GM18508 (cell line): ENCODE measurements around the gene RTN1.

Source experiments
- ATAC-seq: cut with Tn5 transposase; IDR thresholded peaks from one replicate; pipeline ENCODE4 v1.9.1; 2021; ENCODE audit warnings: moderate number of reproducible peaks; ENCODE audit not compliant: insufficient read depth, unreplicated experiment

RTN1 gene

DNA sequence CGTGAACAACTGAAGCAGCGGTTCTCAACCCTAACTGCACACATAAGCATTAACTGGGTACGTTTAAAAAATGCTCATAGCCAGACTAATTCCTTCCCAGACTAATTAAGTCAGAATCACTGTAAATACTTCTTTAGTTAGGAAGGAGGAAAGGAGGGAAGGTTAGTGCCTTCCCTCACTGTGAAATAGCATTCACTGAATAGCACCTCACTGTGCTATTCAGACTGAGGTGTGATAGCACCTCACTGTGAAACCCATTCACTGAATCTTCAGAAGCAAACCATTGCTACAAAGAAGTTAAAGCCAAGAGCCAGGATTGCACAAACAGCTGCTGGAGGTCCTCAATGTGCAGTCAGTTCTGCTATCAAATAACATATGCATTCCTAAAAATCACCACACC, 58.8 kb downstream of the RTN1 start:
- ATAC-seq: no peak

DNA sequence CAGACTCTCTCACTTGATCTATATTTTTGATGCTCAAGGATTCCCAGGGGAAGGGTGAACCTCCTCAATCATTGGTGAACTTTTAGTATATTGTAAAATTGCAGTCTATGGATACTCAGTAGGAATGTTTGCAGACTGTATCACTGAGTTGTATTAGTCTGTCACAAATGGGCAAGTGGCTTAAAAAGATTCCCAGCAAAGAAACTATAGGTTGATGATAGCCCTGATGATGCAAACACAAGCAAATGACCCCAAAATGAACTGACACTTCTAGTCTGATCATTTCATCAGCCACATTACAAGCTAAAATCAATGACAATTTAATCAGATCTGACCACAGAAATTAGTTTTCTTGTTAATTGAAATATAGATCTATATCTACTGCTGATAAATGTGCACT, 59.5 kb downstream of the RTN1 start:
- ATAC-seq: no peak

DNA sequence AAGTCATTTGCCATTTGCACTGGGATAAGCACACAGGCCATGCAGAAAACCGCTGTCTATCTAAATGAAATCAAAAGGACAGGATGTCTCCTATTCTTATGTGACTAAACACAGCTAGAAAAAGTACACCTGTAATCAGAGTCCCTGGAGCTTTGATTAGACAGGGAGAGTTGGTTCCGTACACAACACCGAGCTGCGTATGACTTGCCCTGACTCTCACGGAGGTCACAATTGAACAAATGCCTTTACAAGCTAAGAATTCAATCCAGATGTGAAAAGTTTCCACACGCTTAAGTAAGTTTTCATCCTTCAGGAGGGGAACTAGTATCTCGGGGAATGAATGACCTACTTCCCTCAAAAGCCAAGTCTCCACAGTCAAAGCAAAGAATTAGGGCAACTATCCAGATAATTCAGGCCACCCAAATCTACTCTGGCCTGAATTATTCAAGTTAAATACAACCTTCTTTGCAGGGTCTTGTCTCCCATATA, 67.5 kb downstream of the RTN1 start:
- ATAC-seq: no peak

DNA sequence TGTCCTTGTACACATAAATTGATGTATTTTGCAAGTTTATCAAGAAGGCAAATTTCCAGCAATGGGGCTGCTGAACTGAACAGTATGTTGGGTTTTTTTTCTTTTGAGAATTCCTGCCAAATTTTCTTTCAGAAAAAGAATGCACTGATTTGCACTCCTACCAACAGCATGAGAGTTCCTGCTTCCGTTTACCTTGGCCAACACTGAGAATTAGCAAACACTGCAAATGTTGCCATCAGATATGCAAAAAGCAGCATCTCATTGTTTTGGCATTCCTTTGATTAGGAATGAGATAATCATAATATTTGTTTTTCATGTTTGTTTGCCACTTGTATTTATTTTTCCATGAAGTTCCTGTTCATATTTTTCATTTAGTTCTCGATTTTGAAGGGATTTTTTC, 82.4 kb downstream of the RTN1 start:
- no peak for ATAC-seq

DNA sequence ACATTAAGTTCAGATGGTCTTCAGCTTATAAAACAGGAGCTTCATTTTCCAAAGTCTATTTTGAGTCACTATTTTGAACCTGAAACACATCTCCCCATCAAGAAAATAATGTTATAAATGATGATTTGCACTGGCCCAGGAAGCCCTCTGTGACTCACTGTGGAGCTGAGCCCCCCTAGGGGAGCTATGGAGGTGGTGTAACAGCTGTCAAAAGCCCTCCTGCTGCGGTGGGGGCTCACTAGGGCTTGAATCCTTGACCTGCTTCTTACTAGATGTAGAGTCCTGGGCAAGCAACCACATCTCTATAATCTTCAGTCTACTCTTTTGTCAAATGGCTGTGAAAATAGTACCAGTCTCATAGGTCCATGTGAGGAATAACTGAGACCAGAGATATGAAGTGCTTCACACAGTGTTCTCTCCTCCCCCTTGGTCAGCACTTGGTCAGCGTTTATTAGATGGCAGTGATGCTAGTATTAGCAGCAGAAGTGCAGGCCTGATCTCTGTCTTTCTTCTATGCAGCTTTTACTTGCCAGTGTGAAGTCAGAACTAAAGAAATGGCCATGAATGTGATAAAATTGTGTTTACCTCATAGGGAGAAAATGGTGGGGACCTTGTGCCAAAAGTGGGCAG, 83.4 kb downstream of the RTN1 start:
- ATAC-seq: no peak

DNA sequence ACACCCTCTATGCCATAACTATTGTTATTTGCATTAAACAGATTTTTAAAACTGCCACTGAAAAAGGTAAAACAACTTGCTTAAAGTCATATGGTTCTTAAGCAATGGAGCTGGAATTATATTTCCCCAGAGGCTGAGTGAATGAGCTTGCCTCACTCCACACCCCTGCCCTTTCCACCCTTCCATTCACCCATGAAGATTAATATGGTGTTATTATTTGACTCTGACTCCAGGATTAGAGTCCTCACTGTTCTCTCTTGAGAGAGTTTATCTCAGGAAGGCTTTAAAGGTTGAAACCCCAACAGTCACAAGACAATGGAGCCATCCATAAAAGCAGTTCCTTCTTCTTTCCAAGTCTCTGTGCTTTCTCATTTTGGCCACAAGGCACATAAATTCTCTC, 84.9 kb downstream of the RTN1 start:
- no peak for ATAC-seq

DNA sequence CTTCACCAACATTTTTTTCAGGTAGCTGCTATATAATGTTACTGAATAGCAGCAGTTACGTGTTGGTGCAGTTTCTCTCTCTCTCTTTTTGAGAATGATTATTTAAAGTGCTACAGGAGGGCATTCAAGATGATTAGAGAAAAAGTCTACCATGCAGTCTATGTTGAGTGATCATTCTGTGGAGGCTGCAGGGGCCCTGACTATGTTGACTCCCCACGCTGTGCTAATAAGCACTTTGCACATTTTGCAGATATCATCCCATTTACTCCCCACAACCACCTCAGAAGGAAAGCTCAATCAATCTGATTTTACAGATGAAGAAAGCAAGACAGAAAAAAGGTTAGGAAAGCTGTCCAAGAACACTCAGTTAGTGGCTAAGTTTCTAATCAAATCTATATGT, 87.8 kb downstream of the RTN1 start:
- no peak for ATAC-seq

DNA sequence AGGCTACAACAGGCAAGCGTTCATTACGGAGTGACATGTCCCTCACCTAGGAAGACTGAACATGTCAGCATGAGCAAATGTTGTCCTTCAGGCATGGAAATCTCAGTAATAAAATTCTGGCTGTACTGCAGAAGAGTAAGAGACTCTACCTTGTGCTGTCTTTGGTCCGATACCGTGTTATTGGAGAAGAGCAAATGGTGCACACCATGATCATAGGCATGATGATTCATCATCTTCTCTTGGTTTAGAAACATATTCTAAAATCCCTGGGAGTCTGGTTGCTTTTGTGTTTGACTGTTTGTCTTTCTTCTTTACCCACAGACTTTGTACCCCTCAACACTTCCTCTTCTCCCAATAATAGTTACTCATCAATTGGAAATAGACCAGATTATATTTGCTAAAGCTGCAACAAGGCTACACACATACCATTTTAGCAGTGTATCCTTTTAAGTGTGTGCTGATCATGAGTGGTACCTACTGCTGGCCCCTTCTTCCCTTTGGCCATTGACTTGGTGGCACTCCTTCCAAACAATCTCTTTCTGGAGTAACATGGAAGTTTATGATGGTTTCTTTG, 93.5 kb downstream of the RTN1 start:
- ATAC-seq: no peak

DNA sequence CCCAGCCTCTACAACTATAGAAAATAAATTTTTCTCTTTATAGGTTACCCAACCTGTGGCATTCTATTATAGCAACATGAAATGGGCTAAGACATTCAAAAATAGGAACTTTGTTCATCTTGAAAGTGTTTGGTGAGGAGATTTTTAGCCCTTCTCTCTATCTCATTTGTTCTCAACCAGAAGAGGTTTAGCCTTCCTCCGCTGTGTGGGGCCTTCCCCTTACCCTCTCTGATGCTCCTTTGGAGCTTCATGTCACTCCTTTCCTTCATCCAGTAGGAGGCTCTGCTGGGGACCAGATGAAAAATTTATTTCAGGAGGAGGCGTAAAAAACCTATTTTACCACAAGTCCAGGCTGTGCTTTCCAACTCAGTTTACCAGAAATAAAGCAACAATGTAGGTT, 94.1 kb downstream of the RTN1 start:
- no peak for ATAC-seq

DNA sequence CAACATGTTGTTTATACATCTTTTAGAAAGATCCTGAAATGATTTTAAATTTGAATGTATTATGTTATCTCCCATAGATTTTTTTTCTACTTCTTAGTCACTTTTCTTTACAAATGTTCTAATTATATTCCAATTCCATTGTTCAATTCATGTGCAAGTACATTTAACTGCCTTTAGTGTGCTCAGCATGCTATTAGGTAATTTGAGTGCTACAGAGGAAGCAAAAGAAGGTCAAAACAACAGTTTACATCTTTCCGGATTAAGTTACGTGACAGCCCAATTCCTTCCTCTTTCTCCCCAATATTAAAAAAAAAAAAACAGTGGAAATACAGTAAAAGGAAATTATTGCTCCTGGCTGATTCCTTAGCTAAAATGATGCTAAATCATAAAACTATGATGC, 98.3 kb downstream of the RTN1 start:
- ATAC-seq: no peak

DNA sequence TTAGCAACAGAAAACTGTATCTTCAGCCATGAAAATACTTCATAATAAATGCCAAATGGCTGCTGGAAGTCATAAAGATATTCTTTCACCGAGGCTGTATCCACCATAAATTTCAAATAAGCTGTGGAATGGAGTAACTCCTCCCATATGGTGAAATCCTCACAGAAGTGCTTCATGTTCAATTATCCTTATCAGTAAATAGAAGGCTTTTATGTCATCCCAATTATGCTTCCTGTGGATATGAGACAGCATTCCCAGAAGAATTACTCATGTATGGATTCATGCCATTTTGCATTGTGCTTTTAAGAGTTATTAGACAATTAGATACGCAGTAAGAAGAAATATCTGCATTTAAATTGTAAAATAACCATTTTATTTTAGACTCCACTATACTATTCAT, 99.0 kb downstream of the RTN1 start:
- ATAC-seq: no peak

DNA sequence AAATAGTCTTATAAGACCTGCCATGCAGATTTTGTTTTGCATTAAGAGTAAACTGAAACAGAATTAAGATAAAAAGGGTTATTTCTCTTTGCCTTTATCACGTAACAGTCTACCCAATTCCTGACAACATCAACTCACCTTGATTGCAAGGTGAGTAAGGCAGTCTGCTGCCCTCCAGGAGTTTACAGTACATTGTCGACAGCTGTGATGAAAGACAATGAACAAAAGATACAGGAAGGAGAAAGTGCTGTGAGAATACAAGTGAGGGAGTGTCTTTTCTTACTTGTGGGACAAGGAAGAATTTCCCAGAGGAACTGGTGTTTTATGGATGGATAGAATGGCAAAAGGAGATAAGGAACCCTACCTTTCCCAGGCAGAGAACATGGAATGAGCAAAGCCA, 101.0 kb downstream of the RTN1 start:
- ATAC-seq: no peak

DNA sequence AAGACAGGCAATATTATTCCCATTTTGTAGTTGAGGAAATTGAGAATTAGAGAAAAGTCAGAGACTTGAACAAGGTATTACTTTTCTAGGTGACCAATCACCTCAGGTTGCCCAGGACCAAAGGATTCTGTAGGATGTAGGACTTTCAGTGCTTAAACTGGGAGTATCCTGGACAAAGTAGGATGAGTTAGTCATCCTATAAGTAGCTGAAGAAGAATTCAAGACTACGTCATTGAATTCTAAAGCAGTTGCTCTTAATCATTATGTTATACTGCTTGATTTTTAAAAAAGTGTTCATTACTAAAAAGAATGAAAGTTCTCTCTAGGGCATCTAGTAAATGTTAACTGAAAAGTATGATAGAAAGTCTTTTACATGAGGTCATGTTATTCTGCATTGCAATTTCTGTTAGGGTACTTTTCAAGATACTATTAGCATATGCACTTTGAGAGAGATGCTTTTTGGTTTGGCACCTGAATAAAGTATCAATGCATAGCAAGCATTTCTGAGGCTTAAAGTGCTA, 101.7 kb downstream of the RTN1 start:
- no peak for ATAC-seq

DNA sequence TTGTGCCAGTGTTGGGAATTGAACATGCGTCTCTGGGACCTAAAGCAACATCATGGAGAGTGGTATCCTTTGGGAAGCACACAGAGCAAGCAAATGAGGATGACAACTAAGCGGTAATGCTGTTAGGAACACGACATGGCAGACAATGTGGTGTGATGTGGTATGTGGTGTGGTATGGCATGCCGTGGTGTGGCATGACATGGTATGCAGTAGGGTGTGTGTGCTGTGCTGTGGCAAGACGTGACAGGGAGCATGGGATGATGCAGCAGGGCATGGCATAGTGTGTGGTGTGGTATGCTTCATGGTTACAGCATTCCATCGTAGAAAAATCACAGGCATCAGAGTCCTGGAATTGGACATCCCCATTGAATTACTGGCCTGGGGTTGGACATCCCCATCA, 108.7 kb downstream of the RTN1 start:
- no peak for ATAC-seq

DNA sequence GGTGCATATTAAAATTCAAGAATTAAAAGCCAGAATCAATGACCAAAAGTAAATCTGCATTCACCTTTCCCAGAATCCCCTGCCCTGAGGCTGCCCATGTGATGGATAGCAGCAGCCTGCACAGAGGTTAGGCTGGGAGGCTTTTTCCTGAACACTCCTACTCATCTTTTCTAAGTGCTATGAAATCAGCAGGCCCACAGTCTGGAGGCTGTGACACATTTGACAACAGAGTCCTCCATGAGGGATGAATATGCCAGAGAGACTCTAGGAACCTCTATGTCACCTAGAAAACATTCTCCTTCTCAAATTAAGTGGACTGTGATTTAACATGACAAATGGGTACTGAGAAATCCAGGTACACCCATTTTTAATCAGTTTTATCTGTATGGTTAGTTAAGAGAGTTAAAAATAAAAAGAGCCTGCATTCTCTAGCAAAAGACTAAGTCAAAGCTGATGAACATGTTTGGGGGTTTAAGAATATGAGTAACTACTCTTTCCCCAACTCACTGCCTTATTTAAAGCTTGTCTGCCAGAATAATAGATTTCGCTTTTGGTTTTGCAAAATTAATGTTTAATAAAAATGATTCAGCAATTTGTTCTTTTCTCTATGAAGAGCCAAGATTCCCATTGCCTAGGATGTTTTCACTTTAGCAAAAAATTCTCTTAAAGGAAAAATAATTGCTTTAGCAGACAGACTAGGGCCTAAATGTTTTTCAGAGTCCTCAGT, 115.0 kb downstream of the RTN1 start:
- no peak for ATAC-seq

DNA sequence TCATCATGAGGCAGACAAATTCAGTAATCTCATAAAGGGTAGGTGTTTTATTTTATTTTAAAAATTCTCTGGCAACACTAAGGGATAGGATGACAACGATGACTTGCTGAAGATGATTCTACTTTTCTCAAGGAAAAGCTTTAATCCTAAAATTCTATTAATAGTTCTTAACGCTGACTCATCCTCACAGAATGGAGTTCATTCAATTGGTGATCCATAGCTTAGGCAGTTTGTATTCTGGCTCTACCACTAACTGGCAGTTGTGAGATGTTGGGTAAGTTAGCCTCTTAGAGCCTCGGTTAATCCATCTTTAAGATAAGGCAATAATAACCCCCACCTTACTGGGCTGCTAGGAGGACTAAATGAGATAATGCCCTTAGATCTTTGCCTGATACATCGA, 116.3 kb downstream of the RTN1 start:
- no peak for ATAC-seq

DNA sequence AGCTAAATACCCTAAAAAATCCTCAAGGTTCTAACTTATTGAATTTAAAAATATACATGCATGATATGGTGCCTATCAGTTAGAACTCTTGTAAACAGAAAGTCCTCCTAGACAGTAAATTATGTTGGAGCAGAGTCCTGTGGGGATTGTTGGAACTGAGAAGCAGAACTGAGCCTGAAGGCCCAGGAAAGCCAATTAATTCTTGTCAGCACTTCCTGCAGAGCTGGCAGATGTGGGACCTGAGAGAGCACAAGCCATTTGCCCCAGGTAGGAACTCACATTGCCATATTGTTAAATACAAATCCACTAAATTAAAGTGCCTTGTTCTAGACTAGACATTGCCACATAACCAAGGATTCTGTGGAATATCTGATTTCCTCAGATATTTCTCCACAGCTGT, 117.1 kb downstream of the RTN1 start:
- no peak for ATAC-seq

DNA sequence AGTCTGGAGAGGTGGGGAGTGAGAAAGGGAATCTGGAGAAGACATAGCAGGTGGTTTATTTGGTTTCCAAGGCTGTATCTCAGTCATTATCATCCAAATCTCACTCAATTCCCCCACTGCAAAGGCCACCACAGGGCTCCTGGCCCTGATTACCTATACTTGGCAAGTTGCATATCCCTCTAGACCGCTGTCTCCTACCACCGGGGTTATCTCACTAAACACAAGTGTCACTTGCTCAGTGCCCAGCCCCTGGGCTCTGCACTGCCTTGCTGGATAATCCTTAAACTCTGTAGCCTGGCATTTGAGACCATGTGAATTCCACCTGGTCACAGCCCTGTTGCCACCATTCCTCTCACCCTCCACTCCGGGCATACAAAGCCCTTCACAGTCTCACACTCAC, 119.0 kb downstream of the RTN1 start:
- ATAC-seq: no peak

DNA sequence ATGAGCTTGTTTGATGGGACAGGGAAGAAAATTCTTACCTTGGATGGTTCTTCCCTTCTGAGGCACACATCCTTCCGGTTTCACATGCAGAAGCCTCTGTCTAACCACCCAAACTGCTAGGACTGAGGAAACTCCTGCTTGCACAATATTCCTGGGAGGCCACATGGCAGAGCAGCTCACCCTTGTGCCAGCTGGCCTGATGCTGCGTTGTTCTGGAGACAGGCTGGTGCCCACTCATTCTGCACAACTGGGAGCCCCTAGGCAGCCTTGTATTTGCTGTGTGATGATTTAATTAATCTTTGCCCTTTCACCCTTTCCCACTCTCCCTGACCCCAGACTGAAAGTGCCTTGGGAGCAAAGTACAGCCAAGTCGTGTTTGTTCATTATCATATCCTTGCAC, 130.8 kb downstream of the RTN1 start:
- ATAC-seq: no peak

DNA sequence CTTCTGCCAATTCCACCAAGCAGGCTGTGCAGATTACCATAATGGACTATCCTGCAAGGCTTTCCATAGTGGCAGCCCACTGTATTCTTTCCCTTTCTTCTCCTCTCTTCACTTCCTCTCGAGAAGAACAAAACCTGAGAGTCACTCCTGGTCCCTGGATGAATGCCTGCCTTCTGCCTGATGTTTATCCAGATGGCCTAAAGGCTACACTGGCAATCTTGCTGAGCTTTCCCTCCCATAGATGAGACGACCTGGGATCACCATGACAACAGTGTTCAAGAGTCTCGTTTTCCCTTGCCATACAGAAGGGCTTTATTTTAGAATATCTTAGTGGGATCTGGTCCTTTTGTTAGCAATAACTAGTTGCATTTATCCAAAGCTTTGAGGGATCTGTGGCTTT, 142.3 kb downstream of the RTN1 start:
- no peak for ATAC-seq

DNA sequence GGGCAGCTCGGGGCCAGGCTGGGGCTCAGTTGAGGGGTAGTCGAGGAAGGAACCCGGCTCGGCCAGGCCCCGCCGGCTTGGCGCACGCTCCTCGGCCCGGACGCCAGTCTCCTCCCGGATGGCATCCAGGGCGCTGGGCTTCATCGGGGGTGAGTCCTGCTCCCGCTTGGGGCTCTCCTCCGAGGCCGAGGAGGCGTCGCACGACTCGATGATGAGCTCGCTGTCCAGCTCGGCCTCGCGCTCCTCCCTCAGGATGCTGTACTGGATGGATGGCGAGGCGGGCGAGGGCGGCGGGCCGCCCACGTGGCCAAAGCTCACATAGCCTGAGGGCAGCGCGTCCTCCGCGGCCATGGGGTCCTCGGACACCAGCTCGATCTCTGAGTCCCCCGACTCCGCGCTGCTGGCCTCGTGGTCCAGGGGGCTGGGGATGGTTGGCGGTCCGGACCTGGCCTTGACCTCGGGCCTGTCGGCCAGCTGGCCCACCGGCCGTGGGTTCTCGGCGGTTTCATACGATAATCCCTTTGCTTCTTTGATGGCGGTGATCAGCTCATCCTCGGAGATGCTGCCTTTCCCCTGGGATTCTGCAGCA, 143.4 kb downstream of the RTN1 start:
- no peak for ATAC-seq
